H9 (cell line): ENCODE data around the gene PLXNC1. TPM values are rescaled to one million over a fixed set of nuclear protein-coding genes. Genes with fewer than 3 reads are reported as not detected.

Experiments used
- DNase-seq: peaks from one replicate; pipeline ENCODE4 v3.0.0-alpha.2; 2017
- H2AFZ ChIP-seq: one replicate; pipeline ENCODE4 v1.6.1; 2013; ENCODE audit warnings: mild to moderate bottlenecking, low read length, control low read depth, moderate library complexity
- H2AK5ac ChIP-seq: 2 replicates; pipeline ENCODE4 v1.6.1; 2013; ENCODE audit warnings: low read length, control low read depth, mixed read lengths; ENCODE audit not compliant: insufficient read length
- H2BK120ac ChIP-seq: one replicate; pipeline ENCODE4 v1.6.1; 2013; ENCODE audit warnings: low read depth, mild to moderate bottlenecking, low read length, control low read depth, inconsistent platforms; ENCODE audit not compliant: poor library complexity, severe bottlenecking
- H2BK12ac ChIP-seq: 2 replicates; pipeline ENCODE4 v1.6.1; 2013; ENCODE audit warnings: low read length, control low read depth, mixed read lengths, low read depth; ENCODE audit not compliant: insufficient read length
- H2BK15ac ChIP-seq: 2 replicates; pipeline ENCODE4 v1.6.1; 2013; ENCODE audit warnings: low read depth, low read length, control low read depth
- H2BK20ac ChIP-seq: one replicate; pipeline ENCODE4 v1.6.1; 2013; ENCODE audit warnings: low read depth, mild to moderate bottlenecking, low read length, control low read depth, inconsistent platforms; ENCODE audit not compliant: poor library complexity, severe bottlenecking
- H2BK5ac ChIP-seq: 2 replicates; pipeline ENCODE4 v1.6.1; 2013; ENCODE audit warnings: low read length, control low read depth, mixed read lengths; ENCODE audit not compliant: insufficient read length
- H3K14ac ChIP-seq: 2 replicates; pipeline ENCODE4 v1.6.1; 2013; ENCODE audit warnings: low read length, control low read depth; ENCODE audit not compliant: insufficient read depth
- H3K18ac ChIP-seq: 2 replicates; pipeline ENCODE4 v1.6.1; 2013; ENCODE audit warnings: low read depth, mild to moderate bottlenecking, mixed read lengths, low read length, control low read depth; ENCODE audit not compliant: insufficient read length
- H3K23ac ChIP-seq: 2 replicates; pipeline ENCODE4 v1.6.1; 2013; ENCODE audit warnings: low read length, control low read depth, mixed read lengths, low read depth; ENCODE audit not compliant: insufficient read length
- H3K23me2 ChIP-seq: 2 replicates; pipeline ENCODE4 v1.6.1; 2013; ENCODE audit warnings: low read depth, mild to moderate bottlenecking, mixed read lengths, low read length, control low read depth; ENCODE audit not compliant: insufficient read length, poor library complexity, severe bottlenecking
- H3K27ac ChIP-seq: 2 replicates; pipeline ENCODE4 v1.5.1; 2013; ENCODE audit warnings: low read length, control low read depth, mixed read lengths, low read depth; ENCODE audit not compliant: insufficient read length
- H3K27me3 ChIP-seq: 2 replicates; pipeline ENCODE4 v1.6.1; 2013; ENCODE audit warnings: low read length, control low read depth, inconsistent platforms; ENCODE audit not compliant: insufficient read depth
- H3K4ac ChIP-seq: 2 replicates; pipeline ENCODE4 v1.6.1; 2013; ENCODE audit warnings: low read depth, mild to moderate bottlenecking, control low read depth, inconsistent platforms, low read length, moderate library complexity
- H3K4me1 ChIP-seq: 2 replicates; pipeline ENCODE4 v1.6.1; 2013; ENCODE audit warnings: low read length, control low read depth, inconsistent platforms; ENCODE audit not compliant: insufficient read depth
- H3K4me2 ChIP-seq: 2 replicates; pipeline ENCODE4 v1.6.1; 2013; ENCODE audit warnings: low read length, control low read depth, mixed read lengths; ENCODE audit not compliant: insufficient read length, insufficient read depth
- H3K56ac ChIP-seq: 2 replicates; pipeline ENCODE4 v1.6.1; 2013; ENCODE audit warnings: low read depth, mild to moderate bottlenecking, mixed read lengths, low read length, control low read depth; ENCODE audit not compliant: insufficient read length
- H3K79me1 ChIP-seq: 2 replicates; pipeline ENCODE4 v1.6.1; 2013; ENCODE audit warnings: low read depth, mild to moderate bottlenecking, moderate library complexity, low read length, control low read depth, inconsistent platforms; ENCODE audit not compliant: insufficient read depth, poor library complexity, severe bottlenecking
- H3K79me2 ChIP-seq: 2 replicates; pipeline ENCODE4 v1.6.1; 2013; ENCODE audit warnings: low read length, control low read depth, inconsistent platforms; ENCODE audit not compliant: insufficient read depth
- H3K9ac ChIP-seq: 2 replicates; pipeline ENCODE4 v1.6.1; 2013; ENCODE audit warnings: low read length, control low read depth, mixed read lengths; ENCODE audit not compliant: insufficient read length; ENCODE audit errors: extremely low read depth
- H3K9me3 ChIP-seq: one replicate; pipeline ENCODE4 v1.6.1; 2013; ENCODE audit warnings: low read depth, low read length, inconsistent platforms; ENCODE audit not compliant: control insufficient read depth
- H3T11ph ChIP-seq: one replicate; pipeline ENCODE4 v1.6.1; 2013; ENCODE audit warnings: mild to moderate bottlenecking, low read length, control low read depth, inconsistent platforms
- H4K20me1 ChIP-seq: one replicate; pipeline ENCODE4 v1.6.1; 2013; ENCODE audit not compliant: control insufficient read depth, insufficient read length, insufficient read depth
- H4K5ac ChIP-seq: 2 replicates; pipeline ENCODE4 v1.6.1; 2013; ENCODE audit warnings: low read depth, mild to moderate bottlenecking, mixed read lengths, low read length, control low read depth; ENCODE audit not compliant: insufficient read length
- H4K8ac ChIP-seq: replicated peaks from 2 replicates; pipeline ENCODE4 v1.6.1; 2013; ENCODE audit warnings: low read length, control low read depth, mixed read lengths, low read depth; ENCODE audit not compliant: insufficient read length
- H4K91ac ChIP-seq: 2 replicates; pipeline ENCODE4 v1.6.1; 2013; ENCODE audit warnings: low read depth, mild to moderate bottlenecking, moderate library complexity, mixed read lengths, low read length, control low read depth; ENCODE audit not compliant: insufficient read length
- H3K27ac Mint-ChIP-seq, 3 experiments: 2 replicates in 2 of 3; 3 replicates in 1 of 3; pipeline ENCODE4 v1.8.0; 2020 to 2021; ENCODE audit warnings: mixed read lengths in 3 of 3, mild to moderate bottlenecking in 1 of 3, moderate library complexity in 1 of 3
- H3K27me3 Mint-ChIP-seq: 2 replicates; pipeline ENCODE4 v1.8.0; 2021; ENCODE audit warnings: low read depth, mild to moderate bottlenecking, moderate library complexity, mixed read lengths
- H3K36me3 Mint-ChIP-seq, 3 experiments: 2 replicates in 2 of 3; 3 replicates in 1 of 3; pipeline ENCODE4 v1.8.0; 2020 to 2021; ENCODE audit warnings: low read depth in 3 of 3, mixed read lengths in 3 of 3; ENCODE audit not compliant: insufficient read depth in 1 of 3
- H3K4me1 Mint-ChIP-seq, 2 experiments: 2 replicates each; pipeline ENCODE4 v1.8.0; 2020; ENCODE audit warnings: mixed read lengths in 2 of 2
- H3K4me3 Mint-ChIP-seq, 2 experiments: 2 replicates in 1 of 2; 3 replicates in 1 of 2; pipeline ENCODE4 v1.8.0; 2020 to 2021; ENCODE audit warnings: mild to moderate bottlenecking in 2 of 2, mixed read lengths in 2 of 2, moderate library complexity in 1 of 2
- H3K9me3 Mint-ChIP-seq, 2 experiments: 2 replicates in 1 of 2; 3 replicates in 1 of 2; pipeline ENCODE4 v1.8.0; 2020; ENCODE audit warnings: mild to moderate bottlenecking in 2 of 2, mixed read lengths in 2 of 2, moderate library complexity in 1 of 2
- CTCF ChIP-seq: fragments of 200-600 bp; sonication (generic); conservative IDR thresholded peaks from 3 replicates; pipeline ENCODE4 v1.8.0; 2021; ENCODE audit warnings: antibody characterized with exemption, mild to moderate bottlenecking
- WGBS: extraction: QIAGEN DNeasy Blood & Tissue Kit; methylation state at CpG from one replicate; pipeline ENCODE4 v1.1.7; 2013; ENCODE audit warnings: missing lambda C conversion rate, low lambda C conversion rate, mixed read lengths; ENCODE audit not compliant: insufficient read length; ENCODE audit errors: extremely low coverage; 5-methylcytosine and 5-hydroxymethylcytosine counted together
- total RNA-seq: library from RNA; stranded (reverse); gene quantifications from 2 replicates; pipeline ENCODE4 v1.2.1, GENCODE V29; 2021

The PLXNC1 gene
- total RNA-seq, 1 experiment from 2014 or later: 1.2 TPM

DNA sequence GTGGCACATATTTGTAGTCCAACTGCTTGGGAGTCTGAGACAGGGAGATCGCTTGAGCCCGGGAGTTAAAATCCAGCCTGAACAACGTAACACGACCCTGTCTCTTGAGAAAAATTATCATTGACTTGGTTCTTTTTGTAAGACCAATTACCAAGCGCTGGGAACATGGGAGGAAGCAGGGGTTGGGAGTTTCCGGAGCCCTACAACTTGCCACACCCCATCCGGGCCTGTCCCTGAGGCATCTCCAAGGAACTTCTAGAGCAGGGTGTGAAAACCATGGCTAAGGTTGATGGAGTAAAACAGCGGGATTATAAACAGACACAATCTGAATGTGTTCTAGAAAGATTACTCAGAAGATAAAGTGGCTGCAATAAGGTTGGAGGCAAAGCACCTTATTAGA is 10.3 kb downstream of the PLXNC1 start:
- no CpG with 5 or more reads among the region's 8 CpGs for WGBS
- Mint-ChIP-seq H3K27ac (no peak overlapping the region), H3K27me3 (peaks cover 97% of the 10 kb centered on the region), H3K9me3 (no peaks in the 10 kb centered on the region; a peak in 1 of 5 replicates), H3K4me1 (peaks cover 0 to 8% of the 10 kb centered on the region in 2 experiments; a peak in 3 of 4 replicates), H3K36me3 (no peaks in the 10 kb centered on the region), H3K4me3 (no peak overlapping the region)
- Histone ChIP-seq H3K9me3 (no peaks in the 10 kb centered on the region), H4K8ac (no peak overlapping the region), H2AFZ (no peak overlapping the region), H3K23ac (no peak overlapping the region), H4K20me1 (no peaks in the 10 kb centered on the region), H2AK5ac (no peak overlapping the region), H3K18ac (no peak overlapping the region), H2BK15ac (no peak overlapping the region), H3K14ac (no peak overlapping the region), H4K5ac (no peak overlapping the region), H3K27me3 (peaks cover 7% of the 10 kb centered on the region), H3K79me2 (no peaks in the 10 kb centered on the region), H2BK5ac (no peak overlapping the region), H3K4ac (no peak overlapping the region), H2BK120ac (no peak overlapping the region), H3K9ac (no peak overlapping the region), H2BK12ac (no peak overlapping the region), H3K79me1 (no peaks in the 10 kb centered on the region), H4K91ac (no peak overlapping the region), H3K4me1 (no peaks in the 10 kb centered on the region), H3K23me2 (no peaks in the 10 kb centered on the region), H3K27ac (no peak overlapping the region), H3K4me2 (no peak overlapping the region), H2BK20ac (no peak overlapping the region), H3T11ph (no peak overlapping the region), H3K56ac (no peak overlapping the region)
- no peak for DNase-seq
- TF ChIP-seq CTCF: no peak
